OCI-LY7 (cell line): ENCODE measurements around the gene SPARC. TPM values are rescaled to one million over a fixed set of nuclear protein-coding genes. Genes with fewer than 3 reads are reported as not detected.
"Not testable (repeated sequence)": the region's sequence is repeated elsewhere in the genome, so short reads cannot be mapped to it uniquely, and the experiment has no call there.

Experiments
- BruUV-seq: library from RNA; stranded (reverse); fragments of 400-500 nt; replicated peaks from 2 replicates; lab custom pipeline; 2021; lab: Mats Ljungman, UMichigan
- CTCF ChIA-PET: fragments of 300-600 bp; sonication (Branson Sonifier 250); formaldehyde crosslinking; loops from one replicate; lab custom pipeline; 2022; ENCODE audit warnings: antibody characterized with exemption; ENCODE audit not compliant: unreplicated experiment; lab: Charles Lee
- POLR2A ChIA-PET: fragments of 300-600 bp; sonication (Branson Sonifier 250); formaldehyde crosslinking; loops from one replicate; lab custom pipeline; 2022; ENCODE audit warnings: antibody characterized with exemption; lab: Charles Lee
- DNase-seq: peaks from one replicate; pipeline ENCODE4 v3.0.0-alpha.2; 2015; ENCODE audit warnings: low spot score
- H2AFZ ChIP-seq: fragments of 200-600 bp; sonication (generic), shearing (Covaris generic); 2 replicates; pipeline ENCODE4 v1.6.1; 2014; ENCODE audit warnings: mild to moderate bottlenecking, antibody characterized with exemption, low read length, moderate library complexity
- H3K27ac ChIP-seq: fragments of 200-600 bp; sonication (generic); 2 replicates; pipeline ENCODE4 v1.5.1; 2014; ENCODE audit warnings: mixed run types, low read depth, mild to moderate bottlenecking, moderate library complexity, low read length, inconsistent platforms; ENCODE audit not compliant: poor library complexity, severe bottlenecking
- H3K36me3 ChIP-seq: fragments of 200-600 bp; sonication (generic); 2 replicates; pipeline ENCODE4 v1.6.1; 2014; ENCODE audit warnings: mild to moderate bottlenecking, antibody characterized with exemption, low read length, moderate library complexity, mixed read lengths; ENCODE audit not compliant: insufficient read depth
- H3K4me1 ChIP-seq: fragments of 200-600 bp; sonication (generic); 2 replicates; pipeline ENCODE4 v1.5.1; 2014; ENCODE audit warnings: mild to moderate bottlenecking, low read length; ENCODE audit not compliant: insufficient read depth, poor library complexity, severe bottlenecking
- H3K4me2 ChIP-seq: fragments of 200-600 bp; sonication (generic); 2 replicates; pipeline ENCODE4 v1.6.1; 2014; ENCODE audit warnings: mild to moderate bottlenecking, low read length
- H3K4me3 ChIP-seq: fragments of 200-600 bp; sonication (generic); 2 replicates; pipeline ENCODE4 v1.5.1; 2014; ENCODE audit warnings: mild to moderate bottlenecking, low read depth, low read length; ENCODE audit not compliant: poor library complexity, severe bottlenecking
- H3K79me2 ChIP-seq: fragments of 200-600 bp; sonication (generic); 2 replicates; pipeline ENCODE4 v1.6.1; 2016; ENCODE audit warnings: low read depth, mild to moderate bottlenecking, low read length, moderate library complexity, mixed read lengths; ENCODE audit not compliant: insufficient read depth
- H3K9me2 ChIP-seq: fragments of 200-600 bp; sonication (generic); 2 replicates; pipeline ENCODE4 v1.6.1; 2016; ENCODE audit warnings: mild to moderate bottlenecking, low read length, mixed read lengths; ENCODE audit not compliant: insufficient read depth
- H3K9me3 ChIP-seq: fragments of 200-600 bp; sonication (generic); 2 replicates; pipeline ENCODE4 v1.6.1; 2014; ENCODE audit warnings: mild to moderate bottlenecking, mixed run types, low read length, mixed read lengths
- H4K20me1 ChIP-seq: fragments of 200-600 bp; sonication (generic); 2 replicates; pipeline ENCODE4 v1.6.1; 2014; ENCODE audit warnings: mild to moderate bottlenecking, antibody characterized with exemption, low read length, moderate library complexity, mixed read lengths; ENCODE audit not compliant: insufficient read depth
- EZH2phosphoT487 ChIP-seq: fragments of 200-600 bp; sonication (generic); IDR thresholded peaks from 2 replicates; pipeline ENCODE4 v1.6.1; 2018; ENCODE audit warnings: low read depth, borderline replicate concordance, mild to moderate bottlenecking, mixed run types, antibody characterized with exemption, low read length, moderate library complexity, mixed read lengths
- intact Hi-C: fragments of 100-400 bp; cut with micrococcal nuclease; formaldehyde crosslinking; loops from one replicate; pipeline ENCODE4 v1.10.0; 2022; ENCODE audit not compliant: unreplicated experiment
- total RNA-seq, 2 experiments: library from RNA; depleted of rRNA in 1 of 2; stranded (reverse); fragments of >200 nt in 1 of 2; shearing (Covaris generic) in 1 of 2; gene quantifications; 2 replicates each; pipeline ENCODE4 v1.2.3, GENCODE V29; 2014 to 2022
- TF ChIP-seq, protein P1 (sequence below): fragments of 200-600 bp; sonication (generic); conservative IDR thresholded peaks from 2 replicates; pipeline ENCODE4 v1.5.1; 2014; ENCODE audit warnings: mild to moderate bottlenecking, antibody characterized with exemption, low read length, moderate library complexity, mixed read lengths

Gene SPARC
- total RNA-seq, 2 experiments from 2014 or later, result 0.89 TPM; not detected in 1

GRCh38 chr5:151734064-151734408, 47.3 kb upstream of the SPARC start:
- no peaks in the 10 kb centered on the region for H3K9me2 ChIP-seq
- TF ChIP-seq, protein P1, sequence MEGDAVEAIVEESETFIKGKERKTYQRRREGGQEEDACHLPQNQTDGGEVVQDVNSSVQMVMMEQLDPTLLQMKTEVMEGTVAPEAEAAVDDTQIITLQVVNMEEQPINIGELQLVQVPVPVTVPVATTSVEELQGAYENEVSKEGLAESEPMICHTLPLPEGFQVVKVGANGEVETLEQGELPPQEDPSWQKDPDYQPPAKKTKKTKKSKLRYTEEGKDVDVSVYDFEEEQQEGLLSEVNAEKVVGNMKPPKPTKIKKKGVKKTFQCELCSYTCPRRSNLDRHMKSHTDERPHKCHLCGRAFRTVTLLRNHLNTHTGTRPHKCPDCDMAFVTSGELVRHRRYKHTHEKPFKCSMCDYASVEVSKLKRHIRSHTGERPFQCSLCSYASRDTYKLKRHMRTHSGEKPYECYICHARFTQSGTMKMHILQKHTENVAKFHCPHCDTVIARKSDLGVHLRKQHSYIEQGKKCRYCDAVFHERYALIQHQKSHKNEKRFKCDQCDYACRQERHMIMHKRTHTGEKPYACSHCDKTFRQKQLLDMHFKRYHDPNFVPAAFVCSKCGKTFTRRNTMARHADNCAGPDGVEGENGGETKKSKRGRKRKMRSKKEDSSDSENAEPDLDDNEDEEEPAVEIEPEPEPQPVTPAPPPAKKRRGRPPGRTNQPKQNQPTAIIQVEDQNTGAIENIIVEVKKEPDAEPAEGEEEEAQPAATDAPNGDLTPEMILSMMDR, result no peak
- no peak for TF ChIP-seq EZH2phosphoT487
- H3K9me3 ChIP-seq, result no peaks in the 10 kb centered on the region
- POLR2A ChIA-PET, result no interaction called here
- DNase-seq, result no peak
- no peaks in the 10 kb centered on the region for H3K4me1 ChIP-seq
- BruUV-seq, result no TSS peak
- intact Hi-C loops, result no loop called here
- CTCF ChIA-PET, result no interaction called here
- H3K36me3 ChIP-seq, result no peaks in the 10 kb centered on the region
- no peak overlapping the region for H3K4me3 ChIP-seq
- no peaks in the 10 kb centered on the region for H3K79me2 ChIP-seq
- no peak overlapping the region for H2AFZ ChIP-seq
- H3K27ac ChIP-seq, result no peak overlapping the region
- no peaks in the 10 kb centered on the region for H4K20me1 ChIP-seq
- no peak overlapping the region for H3K4me2 ChIP-seq

DNA sequence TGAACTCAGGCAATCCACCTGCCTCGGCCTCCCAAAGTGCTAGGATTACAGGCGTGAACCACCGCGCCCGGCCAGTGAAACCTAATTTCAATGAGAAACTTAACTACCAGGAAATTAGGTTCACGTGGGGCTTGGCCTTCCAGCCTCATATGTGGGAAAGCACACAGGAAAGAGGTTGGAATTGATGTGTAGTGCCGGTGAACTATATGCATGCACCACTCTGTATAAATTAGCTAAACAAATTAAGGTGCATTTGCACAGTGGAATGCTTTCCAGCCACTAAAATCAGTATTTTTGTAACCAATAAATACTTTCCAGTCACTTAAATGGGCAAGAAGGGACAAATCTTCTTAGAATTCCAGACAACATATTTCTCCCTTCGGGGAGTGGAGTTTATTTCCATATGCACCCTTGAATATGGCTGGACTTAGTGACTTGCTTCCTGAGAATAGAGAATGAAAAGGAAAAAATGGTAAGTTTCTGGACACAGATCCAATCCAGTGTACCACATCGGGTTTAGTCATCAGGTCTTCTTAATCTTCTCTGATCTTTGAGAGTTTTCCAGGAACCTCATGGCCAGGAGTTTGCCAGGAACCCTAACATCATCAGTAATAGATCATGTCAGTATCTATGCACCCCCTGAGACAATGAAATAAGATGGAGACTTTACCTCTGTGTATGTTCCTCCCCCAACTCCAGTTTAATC, 46.8 kb upstream of the SPARC start:
- Histone ChIP-seq H3K9me3 (no peaks in the 10 kb centered on the region), H3K4me1 (no peaks in the 10 kb centered on the region), H4K20me1 (no peaks in the 10 kb centered on the region), H3K9me2 (no peaks in the 10 kb centered on the region), H3K79me2 (no peaks in the 10 kb centered on the region), H3K4me3 (no peak overlapping the region), H3K36me3 (no peaks in the 10 kb centered on the region), H2AFZ (no peak overlapping the region), H3K4me2 (no peak overlapping the region), H3K27ac (no peak overlapping the region)
- TF ChIP-seq, protein P1, result no peak
- TF ChIP-seq EZH2phosphoT487, result no peak
- intact Hi-C loops, result no loop called here
- ChIA-PET POLR2A (no interaction called here), CTCF (no interaction called here)
- no peak for DNase-seq
- BruUV-seq, result no TSS peak

GRCh38 chr5:151730381-151730780, 43.7 kb upstream of the SPARC start:
- Histone ChIP-seq H3K4me1 (no peaks in the 10 kb centered on the region), H3K79me2 (no peaks in the 10 kb centered on the region), H3K27ac (no peak overlapping the region), H4K20me1 (no peaks in the 10 kb centered on the region), H3K4me3 (no peak overlapping the region), H3K36me3 (no peaks in the 10 kb centered on the region), H2AFZ (no peak overlapping the region), H3K9me2 (no peaks in the 10 kb centered on the region), H3K9me3 (no peaks in the 10 kb centered on the region), H3K4me2 (no peak overlapping the region)
- BruUV-seq, result no TSS peak
- ChIA-PET CTCF (no interaction called here), POLR2A (no interaction called here)
- intact Hi-C loops, result no loop called here
- no peak for TF ChIP-seq EZH2phosphoT487
- TF ChIP-seq, protein P1, result no peak
- DNase-seq, result no peak

DNA sequence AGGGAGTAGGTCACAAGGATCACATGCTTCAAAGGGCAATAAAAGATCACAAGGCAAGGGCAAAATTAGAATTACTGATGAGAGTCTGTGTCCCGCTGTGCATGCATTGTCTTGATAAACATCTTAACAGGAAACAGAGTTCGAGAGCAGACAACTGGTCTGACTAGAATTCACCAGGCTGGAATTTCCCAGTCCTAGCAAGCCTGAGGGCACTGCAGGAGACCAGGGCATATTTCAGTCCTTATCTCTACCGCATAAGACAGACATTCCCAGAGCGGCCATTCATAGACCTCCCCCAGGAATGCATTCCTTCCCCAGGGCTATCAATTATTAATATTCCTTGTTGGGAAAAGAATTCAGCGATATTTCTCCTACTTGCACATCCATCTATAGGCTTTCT, 42.9 kb upstream of the SPARC start:
- POLR2A ChIA-PET, H2AFZ ChIP-seq, H3K4me2 ChIP-seq, H3K9me2 ChIP-seq, H3K79me2 ChIP-seq, BruUV-seq, CTCF ChIA-PET, H3K4me3 ChIP-seq, H3K4me1 ChIP-seq, H3K36me3 ChIP-seq, H3K9me3 ChIP-seq, H4K20me1 ChIP-seq, H3K27ac ChIP-seq, intact Hi-C loops, DNase-seq: not testable (repeated sequence)
